Erythroblast (primary cell): ENCODE results near the gene MRGPRE.

Experiments used
- DNase-seq, 2 experiments: peaks; one replicate each; lab custom pipeline; 2025; lab: John Stamatoyannopoulos, UW
- GATA1 ChIP-seq: IDR thresholded peaks from 2 replicates; pipeline ENCODE4 v1.6.1; 2011; ENCODE audit warnings: low read depth, mild to moderate bottlenecking, control low read depth, low read length, moderate library complexity
- POLR2A ChIP-seq: IDR thresholded peaks from 2 replicates; pipeline ENCODE4 v1.6.1; 2011; ENCODE audit warnings: mild to moderate bottlenecking, low read length

The MRGPRE gene

DNA sequence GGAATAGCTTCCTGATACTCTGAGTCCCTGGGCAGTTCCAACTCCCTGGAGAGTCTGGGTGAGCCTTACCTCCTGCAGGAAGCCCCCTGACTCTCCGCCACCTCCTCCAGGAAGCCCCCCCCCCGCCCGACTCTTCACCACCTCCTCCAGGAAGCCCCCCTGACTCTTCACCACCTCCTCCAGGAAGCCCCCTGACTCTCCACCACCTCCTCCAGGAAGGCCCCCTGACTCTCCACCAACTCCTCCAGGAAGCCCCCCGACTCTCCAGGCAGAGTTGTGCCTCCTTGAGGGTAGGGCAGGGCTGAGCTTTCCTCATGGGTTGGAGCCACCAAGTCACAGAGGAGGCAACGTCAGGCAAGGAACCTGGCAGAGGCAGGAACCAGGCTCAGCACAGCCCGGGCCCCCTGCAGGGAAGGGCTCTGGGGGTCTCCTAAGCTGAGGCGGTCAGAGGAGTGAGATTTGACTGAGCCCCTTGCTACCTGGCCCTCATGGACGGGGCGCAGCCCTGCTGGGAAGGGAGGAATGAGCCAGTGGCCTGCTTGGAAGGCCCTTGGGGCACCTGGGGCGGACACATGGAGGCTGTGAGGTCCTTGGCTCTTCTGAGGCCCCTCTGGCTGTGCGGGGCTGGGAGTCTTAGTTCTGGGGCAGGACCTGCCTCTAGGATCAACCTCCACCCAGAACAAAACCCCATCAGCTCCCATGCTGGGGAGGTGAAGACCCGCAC is 31.7 kb downstream of the MRGPRE start:
- TF ChIP-seq POLR2A (no peak), GATA1 (no peak)
- DNase-seq: no peak

DNA sequence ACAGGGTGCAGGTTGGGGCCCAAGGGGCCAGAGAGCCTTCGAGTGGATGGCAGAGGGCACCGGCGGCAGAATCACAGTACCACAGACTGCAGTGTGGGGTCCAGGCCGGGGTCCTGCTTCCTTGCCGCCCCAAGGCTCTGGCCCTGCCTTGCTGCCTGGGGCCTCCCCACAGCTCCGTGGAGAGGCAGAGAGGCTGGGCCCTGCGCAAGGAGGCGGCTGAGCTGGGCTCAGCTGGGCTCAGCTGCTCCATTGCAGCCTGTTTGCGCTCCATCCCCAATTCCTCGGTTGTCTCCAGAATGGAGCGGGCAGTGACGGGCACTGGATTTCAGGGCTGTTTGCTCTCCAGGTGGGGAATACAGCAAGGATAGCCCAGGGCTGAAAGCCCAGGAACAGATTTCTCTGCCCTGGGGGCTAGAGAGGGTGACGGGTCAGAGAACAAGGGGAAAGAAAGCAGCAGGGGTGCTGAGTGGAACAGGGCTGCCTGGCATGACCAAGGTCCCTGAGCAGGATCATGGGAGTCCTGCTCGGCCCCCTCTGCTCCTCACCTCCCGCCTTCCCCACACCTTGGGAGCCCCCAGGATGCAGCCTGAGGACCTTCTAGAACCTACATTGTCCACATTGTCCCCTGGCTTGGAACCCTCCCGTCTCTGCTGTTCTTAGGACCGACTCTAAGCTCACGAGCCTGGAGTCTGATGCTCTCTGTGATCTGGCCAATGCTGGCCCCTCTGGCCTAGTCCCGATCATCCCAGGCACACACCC is 32.5 kb downstream of the MRGPRE start:
- TF ChIP-seq GATA1 (no peak), POLR2A (no peak)
- DNase-seq: no peak

DNA sequence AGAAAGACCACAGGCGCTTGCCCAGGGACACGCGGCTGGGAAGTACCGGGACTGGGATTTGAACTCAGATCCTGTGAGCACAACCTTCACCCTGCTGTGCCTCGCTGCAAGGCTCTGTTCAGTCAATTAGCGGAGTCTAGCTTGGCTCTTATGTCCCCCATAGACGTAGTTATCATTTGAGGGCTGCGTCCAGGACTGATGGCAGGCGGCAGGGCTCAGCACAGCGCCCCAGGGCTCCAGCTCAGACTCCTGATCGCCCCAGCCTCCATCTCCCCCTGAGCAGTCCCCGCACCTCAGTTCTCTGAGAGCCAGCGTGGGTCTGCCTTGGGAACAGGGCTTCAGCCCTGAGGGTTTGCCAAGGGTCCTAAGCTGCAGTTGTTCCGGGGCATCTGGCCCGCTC is 33.4 kb downstream of the MRGPRE start:
- DNase-seq: no peak

DNA sequence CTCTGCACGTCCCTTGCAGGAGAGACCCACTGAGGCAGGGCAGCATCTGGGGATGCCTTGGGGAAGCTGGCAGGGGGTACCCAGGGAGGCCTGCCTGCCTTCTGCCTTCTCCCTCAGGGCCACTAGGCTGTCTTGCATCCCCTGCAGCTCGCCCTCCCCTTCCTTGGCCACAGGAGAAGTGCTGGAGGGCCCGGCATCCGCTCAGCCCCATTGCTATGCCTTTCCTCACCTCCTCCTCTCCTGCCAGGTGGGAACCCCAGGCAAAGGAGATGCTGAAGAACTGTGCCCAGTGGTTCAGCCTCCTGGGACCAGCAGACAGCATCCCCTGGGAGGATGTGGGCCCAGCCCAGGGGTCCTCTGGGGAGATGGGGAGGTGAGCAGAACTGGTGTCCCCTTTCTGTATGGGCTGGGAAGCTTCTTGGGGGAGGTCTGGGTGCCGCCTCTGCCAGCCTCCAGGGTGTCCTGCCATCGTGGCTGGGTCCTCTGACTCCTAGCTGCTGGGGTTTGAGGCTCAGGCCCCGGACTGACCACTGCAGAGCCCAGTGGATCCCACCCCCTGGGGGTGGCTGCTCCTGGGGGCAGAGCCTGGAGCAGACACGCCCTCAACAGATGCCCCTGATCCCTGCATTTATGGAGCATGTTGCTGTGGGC is 34.2 kb downstream of the MRGPRE start:
- DNase-seq: no peak
- no peak for TF ChIP-seq POLR2A
- no peak for TF ChIP-seq GATA1

More for the DNA sequence above, 33.4 kb downstream of the MRGPRE start:
- no peak for TF ChIP-seq GATA1
- TF ChIP-seq POLR2A: no peak

DNA sequence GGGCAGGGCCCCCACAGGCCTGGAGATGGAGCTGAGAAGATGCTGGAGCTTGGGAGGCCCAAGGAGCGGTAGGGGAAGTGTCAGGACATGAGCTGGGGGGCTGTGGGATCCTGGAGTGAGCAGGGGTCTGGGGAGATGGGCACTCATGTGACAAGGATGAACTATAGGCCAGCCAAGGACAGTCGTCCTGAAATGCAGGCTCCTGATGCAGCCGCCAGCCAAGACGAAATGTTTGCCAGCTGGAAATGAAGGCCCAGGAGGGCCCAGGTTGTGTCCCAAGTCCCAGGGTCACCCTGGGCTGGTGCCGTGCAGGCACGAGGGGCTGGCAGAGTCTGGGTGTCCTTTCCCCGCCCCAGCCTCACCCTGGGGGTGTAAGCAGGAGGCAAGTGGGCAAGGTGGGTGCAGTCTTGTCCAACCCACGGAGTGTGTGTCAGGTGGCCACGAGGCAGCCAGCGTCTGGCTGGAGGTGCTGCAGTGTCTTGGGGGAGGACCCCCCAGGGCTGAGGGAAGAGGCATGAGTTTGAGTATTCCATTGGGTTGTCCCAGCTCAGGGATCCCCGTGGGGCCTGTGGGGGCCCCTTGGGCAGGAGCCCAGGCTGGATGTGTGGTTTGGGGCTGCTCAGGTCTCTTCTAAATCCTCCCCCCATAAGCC is 35.0 kb downstream of the MRGPRE start:
- no peak for DNase-seq
- TF ChIP-seq GATA1 (no peak), POLR2A (no peak)

DNA sequence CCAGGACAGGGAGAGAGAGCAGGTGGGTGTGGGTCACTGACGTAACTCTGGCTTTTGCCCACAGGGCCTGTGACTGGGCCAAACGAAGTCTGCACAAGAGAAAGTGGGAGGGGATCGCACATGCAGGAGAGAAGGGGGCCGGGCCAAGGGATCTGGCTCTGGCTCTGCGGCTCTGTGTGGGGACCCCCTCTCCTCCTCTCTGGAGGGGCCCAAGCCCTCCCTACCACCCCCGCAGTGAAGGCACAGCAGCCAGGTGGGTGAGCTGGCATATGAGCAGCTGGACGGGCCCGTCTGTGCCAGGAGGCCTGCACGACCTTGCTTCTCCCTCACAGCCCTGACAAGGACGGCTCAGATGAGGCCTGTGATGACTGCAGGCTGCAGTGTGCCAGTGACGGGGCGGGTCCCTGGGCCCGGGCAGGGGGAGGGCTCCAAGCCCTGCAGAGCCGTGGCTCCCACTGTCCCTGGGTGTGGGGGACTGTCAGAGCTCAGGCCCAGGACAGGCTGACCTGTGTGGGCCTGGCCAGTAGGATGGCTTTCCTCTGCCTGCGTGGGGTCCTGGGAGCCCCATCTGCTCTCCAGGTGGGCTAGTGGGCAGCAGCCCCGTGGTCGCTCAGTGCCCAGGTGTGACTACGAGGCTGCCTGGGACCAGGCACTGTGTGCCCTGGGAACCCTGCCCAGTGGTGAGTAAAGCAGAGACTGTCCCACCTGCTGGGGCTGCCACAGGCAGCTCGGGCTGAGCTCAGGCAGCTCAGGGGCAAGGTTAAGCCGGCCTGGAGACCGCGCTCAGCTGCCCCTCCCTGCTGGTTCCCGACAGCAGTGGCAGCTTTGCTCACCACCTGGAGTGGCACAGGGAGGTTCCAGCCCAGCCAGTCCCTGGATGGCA is 35.8 kb downstream of the MRGPRE start:
- TF ChIP-seq POLR2A: no peak
- TF ChIP-seq GATA1: no peak
- no peak for DNase-seq

DNA sequence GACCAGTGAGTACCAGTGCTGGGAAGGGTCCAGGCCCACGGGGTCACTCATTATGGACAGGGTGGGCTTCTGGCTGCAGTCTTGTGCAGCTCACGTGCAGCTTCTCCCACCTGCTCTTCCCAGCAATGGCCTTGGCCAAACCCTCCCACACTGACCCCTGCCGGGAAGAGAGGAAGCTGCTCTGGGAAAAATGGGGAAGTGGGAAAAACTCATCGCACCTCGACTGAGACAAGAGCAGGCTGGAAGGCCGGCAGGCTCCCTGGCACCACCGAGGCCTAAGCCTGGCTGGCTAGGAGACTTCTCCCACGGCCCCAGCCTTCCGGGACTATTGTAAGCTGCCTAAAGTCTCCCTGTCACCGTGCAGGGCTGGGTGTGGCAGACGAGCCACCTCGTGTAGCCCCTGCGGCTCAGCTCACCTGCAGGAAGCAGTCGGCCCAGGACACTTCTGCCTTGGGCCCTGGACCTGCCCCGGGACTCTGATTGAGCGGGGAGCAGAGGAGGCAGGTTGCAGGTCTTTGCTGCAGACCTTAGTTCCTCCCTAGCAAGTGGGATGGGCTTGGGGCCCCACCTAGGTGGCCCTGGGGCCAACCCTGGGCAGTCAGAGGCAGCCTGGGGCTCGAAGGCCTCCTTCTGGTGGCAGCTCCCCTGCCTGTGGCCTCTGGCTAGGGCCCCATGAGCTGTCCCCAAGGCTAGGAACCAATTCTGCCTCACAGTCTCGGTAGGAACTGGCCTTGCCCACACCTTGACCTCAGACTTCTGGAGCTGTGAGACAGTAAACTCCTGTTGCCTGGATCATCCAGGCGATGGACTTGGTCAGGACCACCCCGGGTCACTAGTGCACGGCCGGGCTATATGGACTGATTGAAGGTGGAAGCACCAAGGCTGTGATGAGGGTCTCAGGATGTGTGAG is 36.7 kb downstream of the MRGPRE start:
- no peak for DNase-seq
- TF ChIP-seq POLR2A (no peak), GATA1 (no peak)

DNA sequence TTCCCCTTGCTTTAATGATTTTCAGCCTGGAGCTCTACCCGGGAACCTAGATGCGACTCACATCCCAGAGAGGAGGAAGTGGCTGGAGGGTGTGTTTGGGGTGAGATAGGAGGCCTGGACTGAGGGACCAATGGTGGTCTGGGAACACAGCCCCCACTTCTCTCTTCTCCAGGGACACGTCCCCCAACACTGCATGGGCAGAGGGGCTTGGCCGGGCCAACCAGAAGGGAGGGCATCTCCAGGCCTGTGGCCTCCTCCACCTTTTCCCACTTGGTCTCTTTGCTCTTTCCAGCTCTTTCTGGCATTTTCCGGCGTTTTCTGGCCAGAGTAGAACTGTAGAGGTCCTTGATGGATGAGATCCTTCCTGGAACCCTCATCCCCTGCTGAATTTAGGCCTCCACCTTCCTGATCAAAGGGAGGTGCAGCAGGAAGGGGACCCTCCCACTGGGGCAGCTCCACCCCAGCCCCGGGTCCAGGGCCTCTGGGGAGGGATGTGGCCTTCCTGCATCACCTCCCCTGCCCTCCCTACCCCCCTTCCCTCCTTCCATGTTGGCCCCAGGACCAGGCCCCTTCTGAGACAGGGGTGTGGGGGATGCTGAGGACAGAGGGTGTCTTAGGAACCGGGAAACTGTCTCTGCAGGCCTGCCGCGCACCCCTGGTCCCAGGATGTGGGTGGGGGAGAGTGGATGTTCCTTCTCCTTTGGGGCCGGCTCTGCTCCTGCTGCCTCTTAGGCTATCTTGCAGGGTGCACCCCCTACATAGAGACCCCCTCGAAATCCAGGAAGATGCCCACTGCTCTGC is 38.0 kb downstream of the MRGPRE start:
- no peak for DNase-seq
- no peak for TF ChIP-seq POLR2A
- TF ChIP-seq GATA1: no peak

DNA sequence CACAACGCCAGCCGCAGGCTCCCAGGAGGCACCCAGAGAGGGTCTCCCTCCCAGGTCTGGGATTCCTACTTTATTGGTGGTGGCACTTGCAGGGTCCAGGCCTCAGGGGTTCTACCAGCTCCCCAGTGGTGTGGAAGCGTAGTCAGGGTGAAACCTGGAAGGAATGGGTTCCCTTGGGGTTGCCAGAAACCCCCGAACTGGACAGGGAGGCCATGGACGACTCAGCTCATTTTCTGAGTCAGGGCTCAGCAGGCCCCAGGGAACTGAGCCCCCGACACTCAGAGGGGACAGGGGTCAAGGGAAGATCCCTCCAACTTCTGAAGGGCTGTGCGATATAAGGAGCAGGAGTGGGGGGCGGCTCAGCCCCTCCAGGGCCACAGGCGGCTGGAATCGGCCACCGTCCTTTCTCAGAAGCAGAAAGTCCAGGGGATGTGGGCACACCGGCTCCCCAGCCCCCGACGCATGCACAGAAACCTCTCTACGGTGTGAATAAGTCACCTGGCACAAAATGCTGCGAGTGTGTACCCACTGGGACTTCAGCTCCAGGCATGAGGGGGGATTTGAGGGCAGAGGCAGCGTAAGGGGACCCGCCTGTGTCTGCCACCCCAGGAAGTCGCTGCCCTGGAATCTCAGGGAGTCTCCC is 38.7 kb downstream of the MRGPRE start:
- no peak for DNase-seq

DNA sequence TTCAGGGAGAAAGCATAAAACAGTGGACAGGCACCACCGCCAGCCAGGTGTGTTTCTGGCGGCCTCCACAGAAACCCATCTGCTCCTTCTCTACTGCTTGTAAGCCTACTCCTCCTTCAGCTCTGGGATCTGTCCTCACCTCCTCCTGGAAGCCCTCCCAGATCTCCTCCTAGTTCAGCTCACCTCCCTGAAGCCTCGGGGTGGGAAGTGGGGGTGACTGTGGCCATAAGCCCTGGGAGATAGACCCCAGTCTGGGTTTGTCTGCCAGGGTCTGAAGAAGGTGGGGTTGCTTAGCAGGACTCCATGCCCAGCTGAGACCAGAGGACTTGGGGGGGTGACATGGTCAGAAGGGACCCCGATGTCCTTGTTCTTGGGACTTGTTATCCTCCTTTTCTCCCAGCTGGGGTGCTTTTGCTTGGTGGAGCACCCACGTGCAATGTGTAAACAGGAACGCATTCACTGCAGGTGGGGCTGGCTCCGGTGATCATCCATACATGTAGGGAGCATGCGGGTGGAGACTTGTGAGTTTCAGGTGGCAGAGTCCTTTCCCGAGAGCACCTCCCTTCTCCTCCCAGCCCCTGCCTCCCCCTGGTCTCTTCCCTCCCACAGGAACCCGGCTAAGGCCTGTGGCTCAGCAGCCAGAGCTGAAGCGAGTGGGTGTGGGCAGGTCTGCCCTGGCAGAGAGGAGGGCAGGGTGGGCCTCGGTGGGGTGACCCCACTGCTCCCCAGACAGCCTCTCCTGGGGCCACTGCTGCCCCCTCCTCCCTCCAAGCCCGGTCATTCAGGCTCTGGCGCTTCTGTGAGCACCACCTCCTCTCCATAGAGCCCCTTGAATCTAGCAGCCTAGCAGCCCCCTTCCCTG is 39.5 kb downstream of the MRGPRE start:
- DNase-seq: no peak
- no peak for TF ChIP-seq GATA1
- no peak for TF ChIP-seq POLR2A

More for the DNA sequence above, 38.7 kb downstream of the MRGPRE start:
- no peak for TF ChIP-seq POLR2A
- no peak for TF ChIP-seq GATA1
